Measurements from ENCODE around the gene CYSLTR2. TPM values are rescaled to one million over a fixed set of nuclear protein-coding genes. Genes with fewer than 3 reads are reported as not detected.
"Not testable (repeated sequence)": the region's sequence is repeated elsewhere in the genome, so short reads cannot be mapped to it uniquely, and the experiment has no call there.

Gene CYSLTR2
- total and polyA plus RNA-seq, 4 donors = 1.3 to 7.1 (median 1.8) TPM

- Histone ChIP-seq H3K27me3 (ENCODE audit: control insufficient read depth, insufficient read depth, low read length) (no peaks in the 10 kb centered on the region), H3K4me3 (ENCODE audit: low read depth, low read length) (no peak overlapping the region), H3K27ac (ENCODE audit: low read depth, low read length) (no peak overlapping the region), H3K36me3 (ENCODE audit: control insufficient read depth, insufficient read depth, low read length) (no peaks in the 10 kb centered on the region), H3K4me1 (ENCODE audit: control insufficient read depth, insufficient read depth, low read length) (no peaks in the 10 kb centered on the region), H3K9me3 (ENCODE audit: control insufficient read depth, insufficient read depth, low read length) (no peaks in the 10 kb centered on the region)
- DNase-seq (ENCODE audit: low read depth in 4 of 6, low spot score in 6 of 6) = peak in 1 of 6 donors; percentile 13
- WGBS (ENCODE audit: insufficient coverage) = 88% methylated on average over 2 of the region's 4 CpGs
Measured at GRCh38 chr13:48655291-48655690, 1.6 kb downstream of the CYSLTR2 start.

- peak overlapping the region; percentile 42 for H3K27ac ChIP-seq (ENCODE audit: low read depth, low read length)
- H3K4me3 ChIP-seq (ENCODE audit: low read depth, low read length) = no peak overlapping the region
- H3K9me3 ChIP-seq (ENCODE audit: control insufficient read depth, insufficient read depth, low read length) = no peaks in the 10 kb centered on the region
- H3K27me3 ChIP-seq (ENCODE audit: control insufficient read depth, insufficient read depth, low read length) = no peaks in the 10 kb centered on the region
- no peaks in the 10 kb centered on the region for H3K4me1 ChIP-seq (ENCODE audit: control insufficient read depth, insufficient read depth, low read length)
- peak in 2 of 6 donors; percentile 31 to 67 for DNase-seq (ENCODE audit: low read depth in 4 of 6, low spot score in 6 of 6)
- 29% methylated on average over 3 of the region's 3 CpGs for WGBS (ENCODE audit: insufficient coverage)
- no peaks in the 10 kb centered on the region for H3K36me3 ChIP-seq (ENCODE audit: control insufficient read depth, insufficient read depth, low read length)
Measured at GRCh38 chr13:48656608-48657007, 2.9 kb downstream of the CYSLTR2 start.

GRCh38 chr13:48660361-48661076 lies 6.8 kb downstream of the CYSLTR2 start:
- DNase-seq (ENCODE audit: low read depth in 4 of 6, low spot score in 6 of 6) = peak in 1 of 6 donors; percentile 9
- no peaks in the 10 kb centered on the region for H3K4me1 ChIP-seq (ENCODE audit: control insufficient read depth, insufficient read depth, low read length)
- H3K9me3 ChIP-seq (ENCODE audit: control insufficient read depth, insufficient read depth, low read length) = peaks cover 2% of the 10 kb centered on the region
- WGBS (ENCODE audit: insufficient coverage) = 64% methylated on average over 3 of the region's 4 CpGs
- no peaks in the 10 kb centered on the region for H3K36me3 ChIP-seq (ENCODE audit: control insufficient read depth, insufficient read depth, low read length)
- no peak overlapping the region for H3K27ac ChIP-seq (ENCODE audit: low read depth, low read length)
- H3K4me3 ChIP-seq (ENCODE audit: low read depth, low read length) = no peak overlapping the region
- H3K27me3 ChIP-seq (ENCODE audit: control insufficient read depth, insufficient read depth, low read length) = no peaks in the 10 kb centered on the region

DNA sequence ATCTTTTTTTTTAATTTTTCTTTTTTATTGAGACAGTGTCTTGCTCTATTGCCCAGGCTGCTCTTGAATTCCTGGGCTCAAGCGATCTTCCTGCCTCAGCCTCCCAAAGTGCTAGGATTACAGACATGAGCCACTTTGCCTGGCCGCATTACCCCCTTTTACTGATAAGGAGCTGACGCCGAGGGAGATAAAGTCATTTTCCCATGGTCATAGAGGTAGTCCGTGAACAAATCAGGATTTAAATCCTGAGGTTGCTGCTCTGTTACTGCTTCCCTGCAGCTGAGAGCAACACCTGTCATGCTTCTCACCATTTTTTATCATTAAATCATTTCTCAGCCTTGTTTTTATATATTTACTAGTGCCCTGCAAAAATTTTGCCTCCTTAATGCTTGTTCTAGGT lies 7.4 kb downstream of the CYSLTR2 start:
- Histone ChIP-seq H3K27me3 (ENCODE audit: control insufficient read depth, insufficient read depth, low read length) (no peaks in the 10 kb centered on the region), H3K4me3 (ENCODE audit: low read depth, low read length) (no peak overlapping the region), H3K9me3 (ENCODE audit: control insufficient read depth, insufficient read depth, low read length) (peaks cover 2% of the 10 kb centered on the region), H3K27ac (ENCODE audit: low read depth, low read length) (no peak overlapping the region), H3K4me1 (ENCODE audit: control insufficient read depth, insufficient read depth, low read length) (no peaks in the 10 kb centered on the region), H3K36me3 (ENCODE audit: control insufficient read depth, insufficient read depth, low read length) (no peaks in the 10 kb centered on the region)
- DNase-seq (ENCODE audit: low read depth in 4 of 6, low spot score in 6 of 6) = no peak
- 89% methylated on average over 4 of the region's 5 CpGs for WGBS (ENCODE audit: insufficient coverage)

DNA sequence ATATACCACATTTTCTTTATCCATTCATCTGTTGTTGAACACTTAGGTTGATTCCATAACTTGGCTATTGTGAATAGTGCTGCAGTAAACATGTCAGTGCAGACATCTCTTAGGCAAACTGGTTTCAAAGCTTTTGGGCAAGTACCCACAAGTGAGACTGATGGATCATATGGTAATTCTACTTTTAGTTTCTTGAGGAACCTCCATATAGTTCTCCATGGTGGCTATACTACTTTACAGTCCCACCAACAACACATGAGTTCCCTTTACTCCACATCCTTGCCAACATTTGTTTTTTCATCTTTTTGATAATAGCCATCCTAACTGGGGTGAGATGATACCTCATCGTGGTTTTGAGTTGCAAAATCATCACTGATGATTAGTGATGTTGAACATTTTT lies 8.5 kb downstream of the CYSLTR2 start:
- Histone ChIP-seq H3K9me3 (ENCODE audit: control insufficient read depth, insufficient read depth, low read length) (peaks cover 2% of the 10 kb centered on the region), H3K4me3 (ENCODE audit: low read depth, low read length) (no peak overlapping the region), H3K4me1 (ENCODE audit: control insufficient read depth, insufficient read depth, low read length) (no peaks in the 10 kb centered on the region), H3K27me3 (ENCODE audit: control insufficient read depth, insufficient read depth, low read length) (no peaks in the 10 kb centered on the region), H3K27ac (ENCODE audit: low read depth, low read length) (no peak overlapping the region), H3K36me3 (ENCODE audit: control insufficient read depth, insufficient read depth, low read length) (no peaks in the 10 kb centered on the region)
- no peak for DNase-seq (ENCODE audit: low read depth in 4 of 6, low spot score in 6 of 6)
- WGBS (ENCODE audit: insufficient coverage) = no CpG with 5 or more reads among the region's 1 CpG

- H3K36me3 ChIP-seq (ENCODE audit: control insufficient read depth, insufficient read depth, low read length) = no peaks in the 10 kb centered on the region
- H3K4me1 ChIP-seq (ENCODE audit: control insufficient read depth, insufficient read depth, low read length) = no peaks in the 10 kb centered on the region
- DNase-seq (ENCODE audit: low read depth in 4 of 6, low spot score in 6 of 6) = no peak
- no peak overlapping the region for H3K27ac ChIP-seq (ENCODE audit: low read depth, low read length)
- WGBS (ENCODE audit: insufficient coverage) = 66% methylated on average over 3 of the region's 3 CpGs
- H3K4me3 ChIP-seq (ENCODE audit: low read depth, low read length) = no peak overlapping the region
- H3K27me3 ChIP-seq (ENCODE audit: control insufficient read depth, insufficient read depth, low read length) = no peaks in the 10 kb centered on the region
- H3K9me3 ChIP-seq (ENCODE audit: control insufficient read depth, insufficient read depth, low read length) = peaks cover 2% of the 10 kb centered on the region
Measured at GRCh38 chr13:48667136-48667535, 13.4 kb downstream of the CYSLTR2 start.

GRCh38 chr13:48671421-48671820 lies 17.7 kb downstream of the CYSLTR2 start:
- WGBS (ENCODE audit: insufficient coverage) = 85% methylated on average over 2 of the region's 2 CpGs
- not testable (repeated sequence) for H3K36me3 ChIP-seq (ENCODE audit: control insufficient read depth, insufficient read depth, low read length); H3K4me1 ChIP-seq (ENCODE audit: control insufficient read depth, insufficient read depth, low read length); H3K27me3 ChIP-seq (ENCODE audit: control insufficient read depth, insufficient read depth, low read length); H3K4me3 ChIP-seq (ENCODE audit: low read depth, low read length); H3K9me3 ChIP-seq (ENCODE audit: control insufficient read depth, insufficient read depth, low read length); H3K27ac ChIP-seq (ENCODE audit: low read depth, low read length); DNase-seq (ENCODE audit: low read depth in 4 of 6, low spot score in 6 of 6)

DNA sequence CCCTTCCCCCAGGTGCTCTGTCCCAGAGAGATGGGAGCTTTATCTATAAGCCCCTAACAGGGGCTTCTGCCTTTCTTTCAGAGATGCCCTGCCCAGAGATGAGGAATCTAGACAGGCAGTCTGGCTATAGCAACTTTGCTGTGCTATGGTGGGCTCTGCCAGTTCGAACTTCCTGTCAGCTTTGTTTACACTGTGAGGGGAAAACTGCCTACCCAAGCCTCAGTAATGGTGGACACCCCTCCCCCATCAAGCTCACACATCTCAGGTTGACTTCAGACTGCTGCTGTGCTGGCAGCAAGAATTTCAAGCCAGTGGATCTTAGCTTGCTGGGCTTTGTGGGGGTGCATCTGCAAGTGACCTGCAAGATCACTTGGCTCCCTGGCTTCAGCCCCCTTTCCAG lies 21.5 kb downstream of the CYSLTR2 start:
- DNase-seq (ENCODE audit: low read depth in 4 of 6, low spot score in 6 of 6) = no peak
- WGBS (ENCODE audit: insufficient coverage) = 100% methylated on average over 1 of the region's 1 CpG
- Histone ChIP-seq H3K4me3 (ENCODE audit: low read depth, low read length) (no peak overlapping the region), H3K9me3 (ENCODE audit: control insufficient read depth, insufficient read depth, low read length) (no peaks in the 10 kb centered on the region), H3K27ac (ENCODE audit: low read depth, low read length) (no peak overlapping the region), H3K36me3 (ENCODE audit: control insufficient read depth, insufficient read depth, low read length) (no peaks in the 10 kb centered on the region), H3K4me1 (ENCODE audit: control insufficient read depth, insufficient read depth, low read length) (no peaks in the 10 kb centered on the region), H3K27me3 (ENCODE audit: control insufficient read depth, insufficient read depth, low read length) (no peaks in the 10 kb centered on the region)

DNA sequence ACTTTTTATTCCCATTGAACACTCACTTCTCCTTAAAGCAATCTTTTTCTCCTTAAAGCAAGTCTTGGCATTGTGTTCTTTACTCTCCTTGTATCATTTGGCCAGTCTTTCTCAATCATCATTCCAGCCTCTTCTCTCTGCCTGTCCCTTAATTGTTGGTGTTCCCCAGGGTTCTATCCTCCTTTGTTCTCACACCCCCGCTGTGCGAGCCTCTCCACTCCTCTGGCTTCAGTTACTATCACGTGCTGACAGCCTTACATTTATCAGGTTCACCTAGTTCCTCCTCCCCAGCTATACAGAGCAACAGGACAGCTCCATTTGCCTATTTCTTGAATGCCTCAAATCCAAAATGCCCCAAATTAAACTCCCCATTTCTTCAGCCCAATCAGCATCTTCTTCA lies 24.6 kb downstream of the CYSLTR2 start:
- DNase-seq (ENCODE audit: low read depth in 4 of 6, low spot score in 6 of 6) = no peak
- WGBS (ENCODE audit: insufficient coverage) = 56% methylated on average over 3 of the region's 3 CpGs
- H3K27me3 ChIP-seq (ENCODE audit: control insufficient read depth, insufficient read depth, low read length) = no peaks in the 10 kb centered on the region
- H3K27ac ChIP-seq (ENCODE audit: low read depth, low read length) = no peak overlapping the region
- H3K4me3 ChIP-seq (ENCODE audit: low read depth, low read length) = no peak overlapping the region
- H3K9me3 ChIP-seq (ENCODE audit: control insufficient read depth, insufficient read depth, low read length) = no peaks in the 10 kb centered on the region
- no peaks in the 10 kb centered on the region for H3K36me3 ChIP-seq (ENCODE audit: control insufficient read depth, insufficient read depth, low read length)
- H3K4me1 ChIP-seq (ENCODE audit: control insufficient read depth, insufficient read depth, low read length) = no peaks in the 10 kb centered on the region

DNA sequence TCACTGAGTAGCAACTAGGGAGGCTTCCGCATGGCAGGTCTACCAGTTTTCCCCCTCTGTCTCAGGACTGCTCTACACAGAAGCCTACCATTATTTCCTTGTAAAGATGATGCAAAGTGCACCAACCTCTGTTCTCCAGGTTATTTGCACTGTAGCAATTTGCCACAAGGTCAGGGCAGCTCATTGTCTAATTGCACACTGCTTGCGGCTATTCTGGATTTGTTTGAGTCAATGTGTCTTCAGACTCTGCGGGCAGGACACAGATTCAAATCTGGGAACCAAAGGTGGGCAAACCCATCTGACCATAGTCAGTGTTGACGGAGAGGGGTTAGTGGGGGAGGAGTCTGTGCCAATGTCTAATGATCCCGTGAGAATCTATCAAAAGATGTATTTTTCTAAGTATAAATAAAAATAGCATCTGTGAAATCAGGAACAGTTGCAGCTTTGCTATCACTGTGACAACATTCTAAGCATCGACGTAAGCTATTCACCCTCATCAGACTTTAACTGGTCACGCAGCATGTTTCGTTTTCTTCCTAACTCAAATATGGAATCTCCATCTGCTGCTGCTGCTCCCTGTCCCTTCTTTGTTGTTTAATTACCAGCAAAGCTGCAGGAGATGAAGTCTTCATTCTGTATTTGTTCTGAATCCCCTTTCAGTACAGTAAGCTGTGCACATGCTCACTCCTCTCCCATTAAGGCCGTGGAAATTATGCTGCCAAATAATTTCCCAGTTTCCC lies 26.4 kb downstream of the CYSLTR2 start:
- Histone ChIP-seq H3K4me3 (ENCODE audit: low read depth, low read length) (no peak overlapping the region), H3K4me1 (ENCODE audit: control insufficient read depth, insufficient read depth, low read length) (no peaks in the 10 kb centered on the region), H3K27ac (ENCODE audit: low read depth, low read length) (no peak overlapping the region), H3K9me3 (ENCODE audit: control insufficient read depth, insufficient read depth, low read length) (no peaks in the 10 kb centered on the region), H3K36me3 (ENCODE audit: control insufficient read depth, insufficient read depth, low read length) (no peaks in the 10 kb centered on the region), H3K27me3 (ENCODE audit: control insufficient read depth, insufficient read depth, low read length) (no peaks in the 10 kb centered on the region)
- DNase-seq (ENCODE audit: low read depth in 4 of 6, low spot score in 6 of 6) = peak in 2 of 6 donors; percentile 53 to 76
- 69% methylated on average over 6 of the region's 10 CpGs for WGBS (ENCODE audit: insufficient coverage)
